ENCODE measurements around the gene RHOB.

The RHOB gene

DNA sequence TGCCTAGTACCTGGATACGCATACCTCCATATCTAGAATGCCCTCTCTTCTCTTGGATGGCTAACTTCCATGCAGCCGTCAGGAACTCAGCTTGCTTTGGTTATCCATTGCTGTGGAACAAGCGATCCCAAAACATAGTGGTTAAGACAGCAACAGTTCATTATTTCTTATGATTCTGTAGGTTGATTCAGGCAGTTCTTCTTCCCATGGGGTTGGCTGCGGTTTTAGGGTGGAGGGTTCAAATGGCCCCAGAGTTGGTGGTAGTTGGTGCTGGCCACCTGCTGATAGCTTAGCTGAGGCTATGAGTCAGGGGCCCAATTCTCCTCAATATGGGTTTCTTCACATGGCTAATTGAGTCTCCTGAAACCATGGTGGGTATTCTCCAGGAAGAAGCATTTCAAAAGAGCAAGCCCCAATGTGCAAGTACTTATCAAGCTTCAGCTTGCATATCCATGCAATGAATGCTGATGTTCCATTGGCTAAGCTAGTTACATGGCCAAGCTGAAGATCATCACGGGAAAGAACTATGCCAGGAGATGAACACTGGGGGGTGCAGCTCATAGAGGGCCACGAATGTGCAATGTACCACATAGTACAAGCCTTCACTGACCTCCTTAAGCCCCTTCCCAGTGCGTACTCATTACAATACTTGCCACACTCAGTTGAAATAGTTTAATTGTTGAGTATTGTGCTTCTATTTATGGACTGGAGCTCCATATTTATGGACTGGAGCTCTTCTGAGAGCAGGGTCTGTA, 10.0 kb upstream of the RHOB start:
- DNase-seq (ENCODE audit: low read depth in 3 of 3), result no peak

DNA sequence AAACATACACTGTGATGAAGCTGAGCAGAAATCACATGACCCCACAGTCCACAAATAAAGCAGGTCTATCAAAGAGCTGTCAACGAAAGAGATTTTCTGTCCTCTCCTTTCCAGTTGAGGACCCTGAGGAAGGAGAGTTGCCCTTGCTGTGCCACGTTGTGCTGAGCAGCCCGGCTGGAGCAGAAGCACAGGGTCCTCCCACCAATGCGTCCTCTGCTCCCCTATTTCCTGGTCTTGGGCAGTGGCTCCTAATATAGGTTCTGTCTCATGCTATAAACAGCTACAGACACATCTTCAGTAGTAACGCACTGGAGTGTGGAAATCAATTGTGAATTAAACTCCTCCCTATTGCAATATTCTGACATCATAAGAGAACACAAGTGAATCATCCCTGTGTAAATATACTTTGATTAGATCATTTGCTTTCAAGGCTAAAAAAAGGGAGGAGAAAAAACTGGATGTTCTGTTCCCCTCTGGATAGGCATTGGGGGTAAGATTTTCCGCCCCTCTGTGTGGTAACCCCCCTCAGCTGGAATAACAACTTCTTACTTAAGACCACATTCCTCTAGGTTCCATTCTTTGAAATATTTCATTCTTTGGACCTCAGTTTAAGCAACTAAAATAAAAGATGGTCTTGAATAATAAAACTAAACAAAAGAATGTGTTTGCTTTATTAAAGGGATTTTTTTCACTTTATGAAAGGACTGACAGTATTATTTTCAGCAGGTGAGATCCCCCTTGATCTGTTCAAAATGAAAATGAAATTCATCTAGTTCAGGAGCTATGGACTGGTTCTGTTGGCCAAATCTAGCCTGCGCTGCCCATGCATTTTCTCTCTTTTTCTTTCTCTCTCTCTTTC, 8.3 kb upstream of the RHOB start:
- no peak for DNase-seq (ENCODE audit: low read depth in 3 of 3)

- no peak for DNase-seq (ENCODE audit: low read depth in 3 of 3)
Measured at GRCh38 chr2:20439193-20439475, 7.7 kb upstream of the RHOB start.

GRCh38 chr2:20439503-20439902, 7.4 kb upstream of the RHOB start:
- no peak for DNase-seq (ENCODE audit: low read depth in 3 of 3)

- no peak for DNase-seq (ENCODE audit: low read depth in 3 of 3)
Measured at GRCh38 chr2:20440001-20440560, 6.8 kb upstream of the RHOB start.

DNA sequence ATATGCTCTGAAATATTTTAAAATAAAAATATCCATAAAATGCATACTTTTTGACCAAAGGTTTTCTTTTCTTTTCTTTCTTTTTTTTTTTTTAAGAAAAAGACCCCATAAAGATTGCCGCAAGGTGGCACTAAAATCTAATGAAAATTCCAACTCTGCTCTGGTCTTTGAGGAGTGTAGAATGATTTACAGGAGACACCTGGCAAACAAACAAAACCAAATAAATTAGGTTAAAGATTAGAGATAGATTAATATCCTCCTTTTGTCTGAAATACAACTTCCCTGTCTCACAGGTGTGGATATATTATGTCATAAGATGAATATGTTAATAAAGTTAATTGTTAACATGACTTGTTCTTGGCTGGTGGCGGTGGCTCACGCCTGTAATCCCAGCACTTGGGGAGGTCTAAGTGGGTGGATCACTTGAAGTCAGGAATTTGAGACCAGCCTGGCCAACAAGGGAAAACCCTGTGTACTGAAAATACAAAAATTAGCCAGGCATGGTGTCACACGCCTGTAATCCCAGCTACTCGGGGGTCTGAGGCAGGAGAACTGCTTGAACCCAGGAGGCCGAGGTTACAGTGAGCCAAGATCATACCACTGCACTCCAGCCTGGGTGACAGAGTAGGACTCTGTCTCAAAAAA, 3.5 kb upstream of the RHOB start:
- no peak for DNase-seq (ENCODE audit: low read depth in 3 of 3)

GRCh38 chr2:20444101-20444992, 2.5 kb upstream of the RHOB start:
- DNase-seq (ENCODE audit: low read depth in 3 of 3), result no peak

DNA sequence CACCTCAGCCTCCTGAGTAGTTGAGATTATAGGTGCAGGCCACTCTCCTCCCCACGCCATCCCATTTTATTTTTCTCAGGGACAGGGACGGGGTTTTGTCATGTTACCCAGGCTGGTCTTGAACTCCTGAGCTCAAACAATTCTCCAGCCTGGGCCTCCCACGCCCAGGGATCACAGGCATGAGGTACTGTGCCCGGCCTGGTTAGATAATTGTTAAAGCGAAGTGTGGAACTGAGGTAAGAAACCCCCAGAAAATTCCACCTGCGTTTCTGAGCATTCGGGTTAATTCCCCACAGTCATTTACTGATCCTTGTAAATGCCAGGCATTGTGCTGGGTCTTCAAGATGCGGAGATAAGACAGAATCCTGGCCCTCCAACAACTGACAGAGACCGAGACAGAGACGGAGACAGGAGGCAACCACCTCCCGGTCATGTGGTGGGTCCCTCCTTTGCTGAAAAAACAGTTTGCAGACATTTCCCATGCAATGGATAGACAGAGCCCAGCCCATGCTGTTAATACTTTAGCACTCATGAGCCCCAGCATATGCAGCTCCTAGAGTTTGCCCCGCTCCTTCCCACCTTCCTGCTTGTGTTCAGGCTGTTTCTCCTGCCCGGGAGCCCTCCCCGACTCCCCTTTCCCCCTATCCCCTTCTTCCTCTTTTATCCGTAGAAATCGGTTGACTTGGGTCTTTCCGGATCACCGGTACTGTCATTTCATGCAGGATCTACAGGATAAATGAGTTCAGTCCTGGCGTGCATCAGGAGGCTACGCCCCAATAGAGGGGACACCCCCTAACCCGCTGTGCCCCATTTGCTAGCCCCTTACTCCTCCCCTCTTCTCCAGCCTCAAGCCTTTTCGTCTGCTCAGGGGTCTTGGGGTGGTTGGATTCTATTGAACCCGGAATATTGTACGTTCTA, 1.6 kb upstream of the RHOB start:
- DNase-seq (ENCODE audit: low read depth in 3 of 3), result no peak

DNA sequence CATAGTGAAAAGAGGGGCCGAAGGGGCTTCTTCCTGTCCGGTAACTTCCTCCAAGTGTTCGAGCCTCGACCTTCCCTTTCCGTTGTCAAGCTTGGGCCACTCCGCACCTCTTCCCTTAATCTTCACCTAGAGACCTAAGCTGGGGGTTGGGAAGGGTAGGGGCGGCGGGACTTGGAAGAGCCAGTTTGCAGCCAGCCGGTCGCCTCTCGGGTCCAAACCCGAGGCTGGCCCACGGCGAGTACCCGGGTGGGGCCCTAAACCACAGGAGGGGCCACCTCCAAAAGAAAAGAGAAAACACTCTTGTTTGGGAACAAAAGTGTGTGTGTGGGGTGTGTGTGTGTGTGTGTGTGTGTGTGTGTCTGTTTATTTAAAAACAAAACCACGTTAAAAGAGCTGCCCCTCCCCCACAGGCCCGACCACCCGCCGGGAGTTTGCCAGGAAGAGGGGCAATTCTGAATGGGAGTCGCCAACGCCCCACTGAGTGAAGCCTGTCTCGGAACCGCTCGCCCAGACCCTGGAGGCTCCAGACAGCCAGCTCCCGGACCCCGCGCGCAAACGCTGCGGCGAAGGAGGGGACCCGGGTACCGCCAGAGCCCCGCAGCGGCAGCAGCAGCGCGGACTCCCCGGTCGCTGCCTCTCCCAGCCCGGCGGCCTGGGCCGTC, 488 bp upstream of the RHOB start:
- no peak for DNase-seq (ENCODE audit: low read depth in 3 of 3)

- DNase-seq (ENCODE audit: low read depth in 3 of 3), result no peak
Measured at GRCh38 chr2:20447437-20448245, 767 bp downstream of the RHOB start.

DNA sequence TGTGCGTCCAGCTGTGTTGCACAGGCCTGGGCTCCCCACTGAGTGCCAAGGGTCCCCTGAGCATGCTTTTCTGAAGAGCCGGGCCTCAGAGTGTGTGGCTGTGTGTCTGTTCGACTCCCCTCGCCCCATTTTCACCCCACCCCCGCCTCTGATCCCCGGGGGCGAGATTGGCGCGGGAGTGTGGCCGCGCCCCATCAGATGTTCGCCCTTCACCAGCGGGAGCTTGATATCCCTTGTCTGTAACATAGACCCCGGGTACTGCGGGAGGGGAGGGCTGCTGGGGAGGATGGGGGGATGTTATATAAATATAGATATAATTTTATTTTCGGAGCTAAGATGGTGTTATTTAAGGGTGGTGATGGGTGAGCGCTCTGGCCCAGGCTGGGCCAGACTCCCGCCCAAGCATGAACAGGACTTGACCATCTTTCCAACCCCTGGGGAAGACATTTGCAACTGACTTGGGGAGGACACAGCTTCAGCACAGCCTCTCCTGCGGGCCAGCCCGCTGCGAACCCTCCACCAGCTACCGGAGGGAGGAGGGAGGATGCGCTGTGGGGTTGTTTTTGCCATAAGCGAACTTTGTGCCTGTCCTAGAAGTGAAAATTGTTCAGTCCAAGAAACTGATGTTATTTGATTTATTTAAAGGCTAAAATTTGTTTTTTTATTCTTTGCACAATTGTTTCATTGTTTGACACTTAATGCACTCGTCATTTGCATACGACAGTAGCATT, 1.5 kb downstream of the RHOB start:
- DNase-seq (ENCODE audit: low read depth in 3 of 3), result no peak

DNA sequence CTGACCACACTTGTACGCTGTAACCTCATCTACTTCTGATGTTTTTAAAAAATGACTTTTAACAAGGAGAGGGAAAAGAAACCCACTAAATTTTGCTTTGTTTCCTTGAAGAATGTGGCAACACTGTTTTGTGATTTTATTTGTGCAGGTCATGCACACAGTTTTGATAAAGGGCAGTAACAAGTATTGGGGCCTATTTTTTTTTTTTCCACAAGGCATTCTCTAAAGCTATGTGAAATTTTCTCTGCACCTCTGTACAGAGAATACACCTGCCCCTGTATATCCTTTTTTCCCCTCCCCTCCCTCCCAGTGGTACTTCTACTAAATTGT, 2.1 kb downstream of the RHOB start:
- no peak for DNase-seq (ENCODE audit: low read depth in 3 of 3)

GRCh38 chr2:20449501-20450200, 2.8 kb downstream of the RHOB start:
- DNase-seq (ENCODE audit: low read depth in 3 of 3), result no peak

GRCh38 chr2:20450201-20450999, 3.5 kb downstream of the RHOB start:
- no peak for DNase-seq (ENCODE audit: low read depth in 3 of 3)

DNA sequence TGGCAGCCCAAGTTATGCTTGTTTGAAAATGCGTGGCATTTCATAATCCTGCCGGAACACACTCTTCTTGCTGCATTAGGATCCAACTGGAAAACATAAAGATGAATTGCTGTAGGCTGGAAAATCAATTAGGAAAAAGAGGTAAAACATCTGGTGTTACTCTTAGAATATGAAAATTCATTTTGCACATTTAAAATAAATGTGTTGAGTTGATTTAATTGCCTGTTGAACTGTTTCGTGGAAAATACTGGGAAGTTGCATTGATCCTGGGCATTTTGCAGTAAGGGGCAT, 4.1 kb downstream of the RHOB start:
- no peak for DNase-seq (ENCODE audit: low read depth in 3 of 3)

DNA sequence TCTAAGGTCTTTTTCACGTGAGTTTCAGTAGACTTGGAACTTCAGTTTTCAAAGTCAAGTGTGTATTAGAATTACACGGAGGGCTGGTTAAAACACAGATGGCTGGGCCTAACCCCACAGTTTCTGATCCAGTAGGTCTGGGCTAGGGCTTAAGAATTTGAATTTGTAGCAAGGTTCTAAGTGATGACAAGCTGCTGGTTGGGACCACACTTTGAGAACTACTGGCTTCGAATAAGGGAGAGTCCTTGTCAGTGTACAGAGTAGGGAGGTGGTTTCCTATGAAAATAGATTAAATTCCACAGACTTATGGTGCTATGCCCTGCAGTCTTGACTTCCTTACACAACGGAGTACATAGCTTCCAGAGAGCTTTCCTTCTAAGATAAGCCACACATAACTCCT, 4.5 kb downstream of the RHOB start:
- no peak for DNase-seq (ENCODE audit: low read depth in 3 of 3)

DNA sequence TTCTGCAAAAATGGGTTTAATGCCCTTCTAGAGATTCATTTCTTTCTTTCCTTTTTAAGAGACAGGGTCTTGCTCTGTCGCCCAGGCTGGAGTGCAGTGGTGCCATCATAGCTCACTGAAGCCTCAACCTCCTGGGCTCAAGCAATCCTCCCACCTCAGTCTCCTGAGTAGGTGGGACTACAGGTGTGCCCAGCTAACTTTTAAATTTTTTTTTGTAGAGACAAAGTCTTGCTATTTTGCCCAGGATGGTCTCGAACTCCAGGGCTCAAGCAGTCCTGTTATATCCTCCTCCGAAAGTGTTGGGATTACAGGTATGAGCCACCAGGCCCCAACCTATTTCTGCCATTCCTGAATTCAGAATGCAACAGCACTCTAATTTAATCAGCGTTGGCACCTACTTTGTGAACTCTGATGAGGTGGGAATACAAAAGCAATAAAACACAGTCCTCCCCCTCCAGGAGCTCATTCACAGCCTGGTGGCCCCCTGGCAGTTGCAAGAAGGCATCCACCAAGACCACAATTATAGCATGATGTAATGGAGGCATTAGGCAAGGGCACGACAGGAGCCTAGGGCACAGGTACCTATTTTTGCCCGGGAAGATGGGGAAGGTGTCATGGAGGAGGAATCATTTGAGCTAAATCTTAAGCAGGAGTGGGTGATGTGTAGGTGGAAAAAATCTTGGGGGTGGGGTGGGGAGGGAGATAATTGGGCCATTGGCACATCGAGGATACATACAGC, 5.1 kb downstream of the RHOB start:
- no peak for DNase-seq (ENCODE audit: low read depth in 3 of 3)

All from stimulated activated CD4-positive, alpha-beta T cell treated with anti-CD3 and anti-CD28 coated beads, TNF-alpha, amount 100 ng/mL, for 4 hours (primary cell).